ENCODE results near the gene MRPL37. TPM values are rescaled to one million over a fixed set of nuclear protein-coding genes. Genes with fewer than 3 reads are reported as not detected.
"Not testable (repeated sequence)": the region's sequence is repeated elsewhere in the genome, so short reads cannot be mapped to it uniquely, and the experiment has no call there.

MRPL37 gene
- total RNA-seq, 1 donor from 2014 or later: 158 TPM

DNA sequence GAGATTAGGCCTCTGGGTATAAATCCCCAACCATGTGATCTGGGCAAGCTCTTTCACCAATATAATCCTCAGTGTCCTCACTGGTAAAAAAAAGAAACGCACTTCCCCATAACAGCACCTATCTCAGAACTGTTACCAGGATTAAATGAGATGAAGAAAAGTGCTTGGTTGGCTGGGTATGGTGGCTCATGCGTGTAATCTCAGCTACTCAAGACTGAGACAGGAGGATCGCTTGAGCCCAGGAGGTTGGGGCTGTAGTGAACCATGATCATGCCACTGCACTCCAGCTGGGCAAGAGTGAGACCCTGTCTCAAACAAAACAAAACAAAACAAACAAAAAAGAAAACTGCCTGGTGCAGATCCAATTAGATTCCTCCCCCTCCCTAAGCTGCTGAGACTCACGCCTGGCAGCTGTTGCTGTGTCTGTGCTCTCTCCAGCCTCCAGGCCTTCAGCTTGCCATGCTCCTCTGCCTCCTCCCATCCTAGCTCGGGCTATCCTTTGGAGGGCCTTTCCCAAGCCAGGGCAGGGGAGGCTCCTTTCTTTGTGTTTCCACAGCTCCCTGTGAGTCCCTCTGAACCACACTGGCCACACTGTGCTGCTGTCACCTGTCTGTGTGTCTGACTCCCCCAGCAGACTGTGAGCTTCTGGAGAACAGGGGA lies 19.1 kb upstream of the MRPL37 start:
- no peaks in the 10 kb centered on the region for H3K9me3 Mint-ChIP-seq
- intact Hi-C loops (cut with micrococcal nuclease): loop anchor here (1.0 kb wide), 1 partner anchor 308 kb away; no protein-coding TSS in a partner anchor
- H3K4me3 Mint-ChIP-seq: no peak overlapping the region
- no peak for DNase-seq
- H3K27ac Mint-ChIP-seq: no peak overlapping the region
- no peaks in the 10 kb centered on the region for H3K4me1 Mint-ChIP-seq
- peaks cover 7% of the 10 kb centered on the region for H3K36me3 Mint-ChIP-seq (ENCODE audit: low read depth)
- H3K27me3 Mint-ChIP-seq: no peaks in the 10 kb centered on the region

DNA sequence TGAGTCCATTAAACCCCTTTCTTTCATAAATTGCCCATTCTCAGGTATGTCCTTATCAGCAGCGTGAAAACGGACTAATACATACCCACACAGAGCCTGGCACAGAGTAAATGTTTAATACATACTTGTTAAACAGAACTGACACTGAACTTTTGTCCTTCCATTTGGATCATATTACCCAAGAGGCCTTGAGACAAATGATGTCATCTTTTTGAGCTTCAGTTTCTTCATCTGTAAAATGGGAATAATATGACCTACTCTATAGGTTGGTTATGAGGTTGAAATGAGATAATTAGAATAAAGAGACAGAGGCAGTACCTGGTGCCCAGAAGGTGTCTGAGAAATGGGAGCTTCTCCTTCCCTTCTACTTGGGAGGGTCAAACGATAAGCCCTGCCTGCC lies 13.9 kb upstream of the MRPL37 start:
- Mint-ChIP-seq H3K4me3 (no peak overlapping the region), H3K4me1 (no peaks in the 10 kb centered on the region), H3K27ac (no peak overlapping the region), H3K27me3 (no peaks in the 10 kb centered on the region), H3K36me3 (ENCODE audit: low read depth) (peaks cover 11% of the 10 kb centered on the region), H3K9me3 (no peaks in the 10 kb centered on the region)
- no peak for DNase-seq
- intact Hi-C loops (cut with micrococcal nuclease): no loop called here

GRCh38 chr1:54188291-54188690 lies 11.7 kb upstream of the MRPL37 start:
- H3K36me3 Mint-ChIP-seq (ENCODE audit: low read depth): peaks cover 15% of the 10 kb centered on the region
- no peaks in the 10 kb centered on the region for H3K27me3 Mint-ChIP-seq
- no peak overlapping the region for H3K27ac Mint-ChIP-seq
- intact Hi-C loops (cut with micrococcal nuclease): no loop called here
- no peak overlapping the region for H3K4me3 Mint-ChIP-seq
- DNase-seq: no peak
- H3K4me1 Mint-ChIP-seq: no peaks in the 10 kb centered on the region
- no peaks in the 10 kb centered on the region for H3K9me3 Mint-ChIP-seq

DNA sequence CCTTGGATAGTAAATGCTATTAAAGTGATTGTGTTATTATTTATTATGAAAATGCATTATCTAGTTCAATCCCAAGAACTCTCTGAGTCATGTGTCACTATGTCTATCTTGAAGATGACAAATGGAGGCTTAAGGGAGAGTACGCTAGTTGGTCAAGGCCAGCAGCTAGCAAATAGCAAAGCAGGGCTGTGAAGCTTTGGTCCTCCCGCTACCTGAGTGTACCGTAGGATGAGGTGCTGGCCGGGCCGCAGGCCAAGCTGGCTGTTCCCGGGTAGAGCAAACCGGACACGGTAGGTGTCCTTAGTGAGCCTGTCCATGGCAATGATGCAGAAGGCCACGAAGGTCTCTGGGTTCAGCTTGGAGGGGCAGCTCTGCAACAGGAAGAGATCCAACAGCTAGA lies 9.4 kb upstream of the MRPL37 start:
- H3K36me3 Mint-ChIP-seq (ENCODE audit: low read depth): peaks cover 11% of the 10 kb centered on the region
- intact Hi-C loops (cut with micrococcal nuclease): no loop called here
- H3K4me1 Mint-ChIP-seq: no peaks in the 10 kb centered on the region
- H3K27me3 Mint-ChIP-seq: no peaks in the 10 kb centered on the region
- no peaks in the 10 kb centered on the region for H3K9me3 Mint-ChIP-seq
- DNase-seq: no peak
- H3K4me3 Mint-ChIP-seq: no peak overlapping the region
- H3K27ac Mint-ChIP-seq: no peak overlapping the region

GRCh38 chr1:54191525-54191924 lies 8.4 kb upstream of the MRPL37 start:
- Mint-ChIP-seq H3K4me3 (no peak overlapping the region), H3K27ac (no peak overlapping the region)
- intact Hi-C loops (cut with micrococcal nuclease): no loop called here

GRCh38 chr1:54193453-54193852 lies 6.5 kb upstream of the MRPL37 start:
- no peaks in the 10 kb centered on the region for H3K27me3 Mint-ChIP-seq
- no peak for DNase-seq
- no peak overlapping the region for H3K4me3 Mint-ChIP-seq
- H3K36me3 Mint-ChIP-seq (ENCODE audit: low read depth): peaks cover 9% of the 10 kb centered on the region
- H3K4me1 Mint-ChIP-seq: no peaks in the 10 kb centered on the region
- no peak overlapping the region for H3K27ac Mint-ChIP-seq
- H3K9me3 Mint-ChIP-seq: no peaks in the 10 kb centered on the region
- intact Hi-C loops (cut with micrococcal nuclease): no loop called here

More at GRCh38 chr1:54191525-54191924, 8.4 kb upstream of the MRPL37 start:
- no peak for DNase-seq
- H3K4me1 Mint-ChIP-seq: no peaks in the 10 kb centered on the region
- peaks cover 9% of the 10 kb centered on the region for H3K36me3 Mint-ChIP-seq (ENCODE audit: low read depth)
- no peaks in the 10 kb centered on the region for H3K27me3 Mint-ChIP-seq
- no peaks in the 10 kb centered on the region for H3K9me3 Mint-ChIP-seq

DNA sequence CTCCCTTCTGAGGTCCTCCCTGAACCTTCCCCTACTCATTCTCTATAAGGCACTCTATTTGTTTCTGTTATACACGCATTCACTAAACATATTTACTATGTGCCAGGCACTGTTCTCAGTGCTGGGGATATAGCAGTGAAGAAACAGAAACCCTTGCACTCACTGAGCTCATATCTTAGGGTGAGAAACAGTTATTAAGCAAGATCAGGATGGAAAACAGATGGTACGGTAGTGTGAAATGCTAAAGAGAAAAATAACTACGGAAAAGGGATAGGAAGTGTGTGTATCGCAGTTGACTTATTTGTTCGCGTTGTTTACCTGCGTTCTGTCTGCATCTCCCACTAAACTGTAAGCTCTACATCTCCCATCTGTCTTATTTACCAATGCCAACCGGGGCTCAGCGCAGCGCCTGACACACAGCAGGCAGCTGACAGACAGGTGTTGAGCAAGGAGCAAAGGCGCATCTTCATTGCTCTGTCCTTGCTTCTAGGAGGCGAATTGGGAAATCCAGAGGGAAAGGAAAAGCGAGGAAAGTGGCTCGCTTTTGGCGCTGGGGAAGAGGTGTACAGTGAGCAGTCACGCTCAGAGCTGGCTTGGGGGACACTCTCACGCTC lies 709 bp upstream of the MRPL37 start:
- no peaks in the 10 kb centered on the region for H3K9me3 Mint-ChIP-seq
- peaks cover 8% of the 10 kb centered on the region for H3K36me3 Mint-ChIP-seq (ENCODE audit: low read depth)
- no peaks in the 10 kb centered on the region for H3K27me3 Mint-ChIP-seq
- H3K27ac Mint-ChIP-seq: peak overlapping the region; percentile 73
- intact Hi-C loops (cut with micrococcal nuclease): no loop called here
- H3K4me3 Mint-ChIP-seq: peak overlapping the region; percentile 88
- peak; percentile 66 for DNase-seq
- peaks cover 27% of the 10 kb centered on the region for H3K4me1 Mint-ChIP-seq

DNA sequence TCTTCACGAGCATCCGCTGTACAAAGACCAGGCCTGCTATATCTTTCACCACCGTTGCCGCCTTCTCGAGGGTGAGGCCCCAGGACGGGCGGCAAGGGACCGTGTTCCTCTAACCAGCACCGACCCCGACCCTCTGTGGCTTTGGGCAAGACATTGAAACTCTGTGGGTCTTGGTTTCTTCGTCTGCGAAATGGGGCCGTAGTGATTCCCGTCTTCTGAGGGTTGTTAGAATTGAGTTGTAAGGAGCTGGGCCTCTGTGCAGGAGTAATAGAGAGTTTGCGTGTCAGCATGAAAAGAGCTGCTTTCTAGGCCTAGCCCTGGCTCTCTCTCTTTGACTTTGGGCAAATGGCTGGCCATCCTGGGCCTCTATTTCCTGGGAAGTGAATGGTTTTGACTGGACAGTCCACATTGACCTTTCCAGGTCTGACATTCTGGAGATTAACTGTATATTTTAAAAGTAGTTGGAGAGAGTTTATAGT lies 591 bp downstream of the MRPL37 start:
- Mint-ChIP-seq H3K4me3 (peak overlapping the region; percentile 88), H3K27ac (peak overlapping the region; percentile 73), H3K4me1 (peaks cover 29% of the 10 kb centered on the region), H3K36me3 (ENCODE audit: low read depth) (peaks cover 17% of the 10 kb centered on the region), H3K27me3 (no peaks in the 10 kb centered on the region), H3K9me3 (no peaks in the 10 kb centered on the region)
- no peak for DNase-seq
- intact Hi-C loops (cut with micrococcal nuclease): loop anchor here (1.0 to 2.0 kb wide), 5 partner anchors 30 to 515 kb away; partner anchors contain the start of genes SSBP3, TCEANC2, TMEM59 and TTC4

- no peak overlapping the region for H3K4me3 Mint-ChIP-seq
- no peaks in the 10 kb centered on the region for H3K9me3 Mint-ChIP-seq
- H3K36me3 Mint-ChIP-seq (ENCODE audit: low read depth): peaks cover 43% of the 10 kb centered on the region
- DNase-seq: no peak
- intact Hi-C loops (cut with micrococcal nuclease): no loop called here
- peaks cover 30% of the 10 kb centered on the region for H3K4me1 Mint-ChIP-seq
- no peaks in the 10 kb centered on the region for H3K27me3 Mint-ChIP-seq
- H3K27ac Mint-ChIP-seq: no peak overlapping the region
Observed at GRCh38 chr1:54204199-54204598, 4.2 kb downstream of the MRPL37 start.

DNA sequence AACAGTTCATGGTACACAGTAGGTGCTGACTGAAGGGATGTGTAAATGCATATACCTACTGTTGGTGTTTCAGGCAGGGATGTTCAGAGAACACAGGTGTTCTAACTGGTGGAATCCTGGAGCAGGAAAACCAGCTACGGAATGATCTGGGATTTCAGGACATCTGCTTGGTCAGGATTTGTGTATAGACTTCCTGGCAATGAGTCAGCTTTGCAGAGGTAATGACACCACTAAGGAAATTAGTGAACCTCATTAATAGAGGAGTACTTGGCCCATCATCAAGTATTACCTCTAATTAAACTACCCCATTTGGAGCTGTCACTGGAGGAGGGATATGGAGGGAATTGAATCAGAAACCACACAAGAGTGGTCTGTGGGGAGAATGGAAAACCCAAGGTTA lies 7.3 kb downstream of the MRPL37 start:
- Mint-ChIP-seq H3K4me1 (peaks cover 15% of the 10 kb centered on the region), H3K4me3 (no peak overlapping the region), H3K36me3 (ENCODE audit: low read depth) (peaks cover 69% of the 10 kb centered on the region), H3K27ac (no peak overlapping the region), H3K9me3 (no peaks in the 10 kb centered on the region), H3K27me3 (no peaks in the 10 kb centered on the region)
- intact Hi-C loops (cut with micrococcal nuclease): no loop called here
- DNase-seq: no peak

GRCh38 chr1:54207896-54208295 lies 7.9 kb downstream of the MRPL37 start:
- H3K36me3 Mint-ChIP-seq (ENCODE audit: low read depth): peaks cover 72% of the 10 kb centered on the region
- H3K4me3 Mint-ChIP-seq; H3K9me3 Mint-ChIP-seq; H3K27ac Mint-ChIP-seq; intact Hi-C loops (cut with micrococcal nuclease); DNase-seq; H3K27me3 Mint-ChIP-seq: not testable (repeated sequence)
- H3K4me1 Mint-ChIP-seq: peaks cover 11% of the 10 kb centered on the region

GRCh38 chr1:54212872-54213271 lies 12.9 kb downstream of the MRPL37 start:
- no peaks in the 10 kb centered on the region for H3K9me3 Mint-ChIP-seq
- peaks cover 7% of the 10 kb centered on the region for H3K4me1 Mint-ChIP-seq
- H3K36me3 Mint-ChIP-seq (ENCODE audit: low read depth): peaks cover 82% of the 10 kb centered on the region
- intact Hi-C loops (cut with micrococcal nuclease): no loop called here
- H3K27ac Mint-ChIP-seq: no peak overlapping the region
- no peaks in the 10 kb centered on the region for H3K27me3 Mint-ChIP-seq
- no peak for DNase-seq
- H3K4me3 Mint-ChIP-seq: no peak overlapping the region

DNA sequence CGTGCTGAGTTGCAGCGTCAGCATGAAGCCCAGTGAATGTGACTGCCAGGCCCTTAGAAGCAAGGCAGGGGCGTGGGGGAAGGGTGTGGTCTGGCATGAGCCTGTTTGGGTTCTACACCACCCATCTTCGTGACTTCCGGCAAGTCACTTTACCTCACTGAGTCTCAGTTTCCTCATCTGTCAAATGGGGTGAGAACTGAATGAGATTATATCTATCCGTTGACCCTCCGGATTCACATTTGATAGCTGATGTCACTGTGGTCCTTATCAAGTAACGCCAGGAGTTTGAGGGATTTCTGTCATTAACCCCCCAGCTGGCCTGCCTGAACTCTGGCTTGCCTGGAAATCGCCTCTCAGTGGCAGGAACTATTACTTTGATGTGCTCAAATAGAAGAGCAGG lies 15.6 kb downstream of the MRPL37 start:
- intact Hi-C loops (cut with micrococcal nuclease): no loop called here
- H3K27me3 Mint-ChIP-seq: no peaks in the 10 kb centered on the region

DNA sequence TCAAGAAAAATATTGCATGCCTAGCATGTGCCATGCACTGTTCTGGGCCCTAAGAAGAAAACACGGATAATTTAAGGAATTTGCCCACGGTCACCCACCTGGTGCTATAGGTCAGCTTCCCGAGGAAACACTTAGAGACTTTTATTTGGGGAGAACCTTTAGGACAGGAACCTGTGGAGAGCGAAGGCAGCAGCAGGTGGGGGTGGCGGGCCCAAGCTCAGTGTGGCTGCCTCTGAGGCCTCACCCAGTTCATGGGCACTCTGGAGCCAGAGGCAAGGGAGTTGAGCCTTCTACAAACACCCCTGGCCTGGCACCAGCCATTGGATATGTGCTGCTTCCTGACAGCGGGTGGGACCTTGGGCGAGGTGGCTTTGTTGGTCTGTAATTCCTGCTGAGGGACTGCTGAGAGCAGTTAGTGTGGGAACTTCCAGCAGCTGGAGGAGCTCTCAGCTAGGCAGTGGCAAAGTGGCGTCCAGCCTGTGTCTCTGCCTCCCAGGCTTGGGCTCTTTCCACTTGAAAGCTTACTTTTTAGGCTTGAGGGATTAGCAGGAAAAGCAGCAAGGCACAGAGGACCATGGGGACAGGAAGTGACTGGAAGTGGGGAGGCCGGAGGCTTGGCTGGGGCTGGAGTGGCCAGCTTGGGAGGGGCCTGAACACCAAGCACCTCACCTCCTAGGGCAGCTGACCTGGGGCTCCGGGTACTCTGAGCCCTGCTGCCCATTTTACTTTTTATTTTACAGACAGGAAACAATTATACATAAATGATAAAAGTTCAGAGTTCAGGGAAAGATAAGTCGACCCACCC lies 19.1 kb downstream of the MRPL37 start:
- Mint-ChIP-seq H3K27me3 (no peaks in the 10 kb centered on the region), H3K4me1 (peaks cover 9% of the 10 kb centered on the region), H3K36me3 (ENCODE audit: low read depth) (peaks cover 52% of the 10 kb centered on the region), H3K9me3 (no peaks in the 10 kb centered on the region), H3K4me3 (no peak overlapping the region), H3K27ac (peak overlapping the region; percentile 62)
- intact Hi-C loops (cut with micrococcal nuclease): no loop called here
- no peak for DNase-seq

More for the DNA sequence above, 15.6 kb downstream of the MRPL37 start:
- Mint-ChIP-seq H3K4me1 (peaks cover 7% of the 10 kb centered on the region), H3K36me3 (ENCODE audit: low read depth) (peaks cover 75% of the 10 kb centered on the region), H3K9me3 (no peaks in the 10 kb centered on the region), H3K27ac (no peak overlapping the region), H3K4me3 (no peak overlapping the region)
- DNase-seq: no peak

Measured in activated CD4-positive, alpha-beta T cell treated with anti-CD3 and anti-CD28 coated beads, Interleukin-2, amount 10 ng/mL, durations not matched to agents 24 days and 14 days (primary cell).